Occipital lobe (tissue), 2 donors: ENCODE results near the gene CABLES1. TPM values are rescaled to one million over a fixed set of nuclear protein-coding genes. Genes with fewer than 3 reads are reported as not detected.
"Not testable (repeated sequence)": the region's sequence is repeated elsewhere in the genome, so short reads cannot be mapped to it uniquely, and the experiment has no call there.

Experiments used
- DNase-seq: peaks from one replicate; lab custom pipeline; 2025; lab: John Stamatoyannopoulos, UW
- total RNA-seq: library from RNA; depleted of rRNA; stranded (reverse); fragments of >200 nt; gene quantifications from one replicate; pipeline ENCODE4 v1.2.3, GENCODE V29; 2014

The CABLES1 gene
- total RNA-seq, 1 donor from 2014 or later = 6.7 TPM

DNA sequence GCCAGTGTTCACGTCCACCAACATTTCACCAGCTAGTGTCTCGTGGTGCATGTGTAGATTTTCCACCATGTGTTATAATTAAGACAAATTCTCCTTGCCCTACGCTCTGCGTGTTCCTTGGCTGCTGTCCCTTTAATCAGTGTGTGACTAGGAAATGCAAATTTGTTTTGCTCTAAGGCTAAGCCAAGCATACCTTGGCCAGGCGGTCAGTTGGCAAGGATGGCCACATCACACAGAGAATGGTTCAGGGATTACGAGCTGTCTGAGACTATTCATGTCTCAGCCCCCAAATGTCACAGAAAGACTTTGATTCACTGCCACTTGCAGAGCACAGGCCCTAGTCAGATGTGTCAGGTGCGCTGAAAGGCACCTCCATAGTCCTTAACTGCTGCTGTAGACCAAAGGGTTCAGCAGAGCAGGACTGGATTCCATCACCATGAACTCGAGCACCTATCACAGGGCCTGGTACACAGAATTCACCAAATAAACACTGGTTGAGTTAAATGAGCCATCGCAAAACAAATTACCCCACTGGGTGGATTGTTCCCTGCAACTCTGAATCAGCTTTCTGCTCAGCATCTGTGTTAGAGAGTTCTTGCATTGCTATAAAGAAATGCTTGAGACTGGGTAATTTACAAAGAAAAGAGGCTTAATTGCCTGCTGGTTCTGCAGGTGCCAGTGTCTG is 128.4 kb downstream of the CABLES1 start:
- DNase-seq = no peak

DNA sequence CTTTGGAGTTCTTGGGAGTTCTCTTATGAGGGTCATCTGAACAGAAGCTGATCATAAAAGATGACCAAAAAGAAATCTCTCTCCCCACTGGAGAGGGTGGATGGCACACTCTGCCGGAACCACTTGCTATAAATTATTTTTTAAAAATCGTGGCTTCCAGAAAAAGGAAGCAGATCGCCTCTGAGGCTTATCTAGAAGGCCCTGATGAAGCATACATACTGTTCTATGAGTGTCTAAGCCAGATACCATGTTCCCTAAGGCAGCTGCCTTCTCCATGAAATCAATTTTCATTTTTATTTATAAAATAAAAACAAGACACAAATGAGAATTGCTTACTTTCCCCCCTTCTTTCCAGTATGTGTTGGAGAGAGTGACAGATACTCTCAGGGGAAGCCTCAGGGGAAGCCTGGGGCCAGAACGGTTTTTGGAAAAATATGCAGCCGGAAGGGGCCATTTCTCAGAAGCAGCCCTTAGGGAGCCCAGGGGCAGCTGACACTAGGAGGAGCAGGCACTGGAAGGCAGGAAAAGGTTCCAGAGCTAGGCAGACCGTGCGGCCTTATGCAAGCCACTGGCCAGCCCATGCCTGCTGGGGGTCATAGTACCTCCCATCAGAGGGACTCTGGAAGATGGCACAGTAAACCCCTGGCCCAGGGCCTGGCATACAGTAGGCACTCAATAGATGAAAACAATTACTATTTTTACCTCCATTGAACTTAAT is 130.6 kb downstream of the CABLES1 start:
- no peak for DNase-seq

DNA sequence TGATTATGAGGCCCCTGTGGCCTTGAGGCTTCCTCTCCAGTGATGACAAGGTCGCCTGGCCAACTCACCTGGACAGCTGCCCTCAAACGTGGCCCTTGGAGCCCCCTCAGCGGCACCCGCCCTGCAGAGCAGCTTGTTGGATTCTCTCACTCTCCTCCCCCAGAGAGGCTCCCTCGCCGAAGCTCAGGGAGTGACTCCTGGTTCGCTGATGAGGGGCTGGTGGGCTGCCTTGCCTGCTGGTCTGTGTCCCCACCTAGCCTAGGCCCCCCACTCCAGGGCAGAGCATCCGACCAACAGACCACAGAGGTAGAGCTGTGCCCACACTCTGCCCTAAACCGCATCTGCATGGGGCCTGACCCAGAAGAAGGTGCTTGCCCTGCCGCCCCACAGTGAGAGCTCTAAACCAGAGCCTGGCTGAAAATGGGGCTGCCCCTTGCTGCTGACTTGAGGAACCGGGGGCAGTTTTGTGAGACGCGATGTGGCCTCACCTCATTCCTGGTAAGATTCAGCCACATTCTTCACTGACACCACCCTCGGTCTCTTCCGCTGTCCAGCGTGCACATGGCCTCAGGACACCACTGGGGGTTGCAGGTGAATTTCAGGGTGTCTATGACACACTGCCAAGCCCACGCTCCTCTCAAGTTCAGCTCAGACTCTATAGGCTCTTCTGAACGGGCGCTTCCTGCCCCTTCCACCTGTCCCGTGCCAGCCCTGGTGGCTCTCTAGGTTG is 131.6 kb downstream of the CABLES1 start:
- DNase-seq = no peak

DNA sequence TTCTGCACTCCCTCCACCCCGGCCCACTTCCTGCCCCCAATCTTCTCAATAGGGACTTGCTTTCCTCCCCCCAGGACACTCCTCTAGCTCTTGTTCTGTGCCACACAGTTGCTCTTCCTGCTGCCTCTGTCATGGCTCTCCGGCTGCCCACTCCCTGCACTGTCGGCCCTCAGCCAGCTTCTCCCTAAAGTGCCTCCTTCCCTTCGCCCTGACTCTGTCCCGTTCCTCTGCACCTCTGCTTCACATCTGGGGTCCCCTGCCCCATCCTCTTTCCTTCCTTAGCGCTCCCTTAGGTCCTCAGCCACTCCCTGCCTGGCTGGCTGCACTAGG is 132.1 kb downstream of the CABLES1 start:
- no peak for DNase-seq

DNA sequence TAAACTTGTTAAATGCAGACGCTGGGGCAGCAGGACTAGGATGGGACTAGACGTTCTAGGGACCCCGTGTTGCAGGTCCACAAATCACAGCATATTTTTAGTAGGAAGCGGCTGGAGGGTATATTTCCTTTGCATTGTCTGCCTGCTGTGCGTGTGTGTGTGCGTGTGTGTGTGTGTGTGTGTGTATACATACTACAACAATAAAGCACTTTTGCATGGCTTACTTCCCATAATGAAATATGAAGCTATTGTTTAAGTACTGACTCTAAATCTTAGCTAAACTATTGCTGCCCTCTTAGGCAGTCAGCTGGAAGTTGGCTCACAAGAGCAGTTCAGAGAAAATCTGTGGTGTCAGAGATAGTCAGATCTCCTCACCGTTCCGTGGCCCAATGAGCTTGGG is 133.4 kb downstream of the CABLES1 start:
- no peak for DNase-seq

DNA sequence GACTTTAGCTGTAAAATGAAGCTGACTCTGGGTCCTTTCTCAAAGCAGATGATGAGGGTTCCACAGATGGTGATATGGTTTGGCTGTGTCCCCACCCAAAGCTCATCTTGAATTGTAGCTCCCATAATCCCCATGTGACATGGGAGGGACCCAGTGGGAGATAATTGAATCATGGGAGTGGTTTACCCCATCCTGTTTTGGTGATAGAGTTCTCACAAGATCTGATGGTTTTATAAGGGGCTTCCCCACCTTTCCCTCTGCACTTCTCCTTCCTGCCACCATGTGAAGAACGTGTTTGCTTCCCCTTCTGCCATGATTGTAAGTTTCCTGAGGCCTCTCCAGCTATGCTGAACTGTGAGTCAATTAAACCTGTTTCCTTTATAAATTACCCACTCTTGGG is 133.8 kb downstream of the CABLES1 start:
- not testable (repeated sequence) for DNase-seq

DNA sequence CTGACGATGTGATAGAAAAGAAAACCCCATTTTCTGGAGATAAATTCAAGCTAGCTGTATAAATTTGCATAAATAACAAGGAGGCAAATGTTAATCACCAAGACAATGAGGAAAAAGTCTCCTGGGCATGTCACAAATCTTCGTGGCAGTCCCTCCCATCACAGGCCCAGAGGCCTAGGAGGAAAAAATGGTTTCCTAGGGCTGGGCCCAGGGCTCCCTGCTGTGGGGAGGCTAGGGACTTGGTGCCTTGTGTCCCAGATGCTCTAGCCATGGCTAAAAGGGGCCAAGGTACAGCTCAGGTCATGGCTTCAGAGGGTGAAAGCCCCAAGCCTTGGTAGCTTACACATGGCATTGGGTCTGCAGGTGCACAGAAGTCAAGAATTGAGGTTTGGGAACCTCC is 134.6 kb downstream of the CABLES1 start:
- no peak for DNase-seq

DNA sequence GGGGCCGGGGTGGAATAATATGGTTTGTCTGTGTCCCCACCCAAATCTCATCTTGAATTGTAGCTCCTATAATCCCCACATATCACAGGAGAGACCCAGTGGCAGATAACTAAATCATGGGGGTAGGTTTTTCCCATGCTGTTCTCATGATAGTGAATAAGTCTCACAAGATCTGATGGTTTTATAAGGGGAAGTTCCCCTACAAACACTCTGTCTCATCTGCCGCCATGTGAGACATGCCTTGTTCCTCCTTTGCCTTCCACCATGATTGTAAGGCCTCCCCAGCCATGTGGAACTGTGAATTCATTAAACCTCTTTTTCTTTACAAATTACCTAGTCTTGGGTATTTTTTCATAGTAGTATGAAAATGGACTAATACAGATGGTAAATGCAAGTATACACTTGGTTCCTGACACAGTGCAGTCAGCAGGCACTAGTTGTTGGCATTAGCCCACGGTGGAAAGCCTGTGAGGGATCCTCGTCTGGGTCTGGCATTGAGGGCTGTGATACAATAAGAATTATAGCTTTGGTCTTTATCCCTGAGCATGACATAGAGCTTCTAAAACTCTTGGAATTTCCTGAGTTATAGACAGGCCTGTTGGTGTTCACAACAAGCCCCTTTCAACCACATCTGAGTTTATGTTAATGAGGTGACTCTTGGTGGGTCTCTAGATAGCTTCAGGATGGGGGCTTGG is 135.8 kb downstream of the CABLES1 start:
- no peak for DNase-seq

DNA sequence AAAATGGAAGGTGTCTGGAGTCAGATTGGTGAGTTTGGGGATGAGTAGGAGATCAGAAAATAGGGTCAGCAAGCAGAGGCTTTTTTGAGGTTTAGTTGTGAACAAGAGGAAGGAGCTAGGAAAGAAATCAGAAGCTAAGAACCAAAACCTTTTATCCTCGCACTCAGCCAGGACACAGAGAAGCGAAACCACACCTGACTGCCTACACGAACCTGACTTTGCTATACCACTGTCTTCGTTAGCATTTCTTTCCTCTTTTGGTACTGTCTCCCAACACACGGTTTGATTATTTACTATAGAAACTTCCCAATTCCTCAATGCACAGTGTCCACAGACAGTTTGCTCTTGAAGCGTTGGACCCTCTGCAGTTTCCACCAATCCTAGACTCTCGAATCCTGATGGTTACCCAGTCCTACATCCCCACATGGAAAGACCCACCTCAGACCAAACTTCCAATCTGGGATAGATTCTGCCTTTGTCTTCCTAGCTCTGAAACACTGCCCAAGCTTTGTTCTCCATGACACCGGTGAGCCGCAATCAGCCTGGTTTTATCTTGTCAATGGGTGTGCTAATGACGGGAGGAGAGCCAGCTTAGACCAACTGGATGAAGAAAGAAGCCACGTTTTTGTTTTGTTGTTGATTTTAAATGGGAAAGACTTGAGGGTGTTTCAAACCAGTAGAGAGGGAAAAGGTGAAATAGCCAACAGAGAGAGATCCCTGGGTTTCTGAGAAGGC is 137.4 kb downstream of the CABLES1 start:
- no peak for DNase-seq

DNA sequence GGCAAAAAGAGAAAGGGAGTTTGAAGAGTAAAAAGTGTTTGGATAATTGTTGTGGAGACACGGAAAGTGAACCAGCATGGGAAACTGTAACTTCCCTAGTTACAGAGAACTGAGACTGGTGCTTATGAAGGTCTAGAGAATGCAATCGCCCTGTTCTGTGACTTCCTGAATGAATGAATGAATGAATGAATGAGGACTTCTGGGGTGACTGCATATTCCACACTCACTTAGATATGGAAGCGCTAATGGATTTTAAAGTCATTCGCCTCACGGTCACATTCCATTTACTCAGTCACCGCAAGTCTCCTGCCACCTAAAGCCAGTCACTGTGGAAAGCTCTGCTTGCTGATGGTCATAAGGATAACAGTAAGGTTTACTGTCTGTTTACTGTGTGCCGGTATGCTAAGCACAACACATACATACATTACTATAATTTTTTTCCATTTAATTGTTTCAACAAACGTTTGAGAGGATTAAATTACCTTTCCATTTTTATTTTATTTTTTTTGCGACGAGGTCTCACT is 138.2 kb downstream of the CABLES1 start:
- DNase-seq = no peak

DNA sequence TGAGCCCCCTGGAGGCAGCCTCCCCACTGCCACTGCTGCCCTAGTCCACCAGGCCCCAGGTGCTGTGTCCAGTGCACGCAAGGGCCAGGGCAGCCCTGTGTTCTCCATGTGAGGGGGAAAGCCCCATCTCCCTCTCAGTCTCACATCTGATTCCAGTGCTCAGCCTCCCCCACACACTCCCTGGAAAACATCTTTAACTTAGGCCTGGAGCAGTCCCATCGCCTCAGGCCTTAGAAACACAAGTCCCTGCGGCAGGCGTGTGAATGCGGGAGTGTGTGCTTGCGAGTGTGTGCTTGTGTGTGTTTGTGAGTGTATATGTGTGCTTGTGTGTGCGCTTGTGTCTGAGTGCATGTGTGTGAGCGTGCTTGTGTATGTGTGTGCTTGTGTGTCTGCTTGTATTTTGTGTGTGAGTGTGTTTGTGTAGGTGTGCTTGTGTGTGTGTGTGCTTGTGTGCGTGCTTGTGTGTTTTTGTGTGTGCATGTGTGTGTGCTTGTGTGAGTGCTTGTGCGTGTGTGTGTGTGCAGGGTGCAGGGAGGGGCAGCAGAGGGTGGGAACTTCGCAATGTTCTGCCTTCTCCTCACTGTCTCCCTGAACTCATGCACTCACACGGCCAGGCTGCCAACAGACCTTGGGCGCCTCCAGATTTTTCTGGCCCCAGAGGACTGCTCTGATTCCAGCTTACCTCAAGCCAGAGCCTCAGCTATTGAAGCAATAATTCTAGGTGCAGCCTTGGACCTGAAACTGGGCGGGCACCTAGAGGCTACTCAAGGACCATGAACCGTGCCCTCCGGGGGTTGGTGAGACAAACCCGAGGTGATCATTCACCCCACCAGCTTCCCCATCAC is 139.6 kb downstream of the CABLES1 start:
- DNase-seq = no peak

DNA sequence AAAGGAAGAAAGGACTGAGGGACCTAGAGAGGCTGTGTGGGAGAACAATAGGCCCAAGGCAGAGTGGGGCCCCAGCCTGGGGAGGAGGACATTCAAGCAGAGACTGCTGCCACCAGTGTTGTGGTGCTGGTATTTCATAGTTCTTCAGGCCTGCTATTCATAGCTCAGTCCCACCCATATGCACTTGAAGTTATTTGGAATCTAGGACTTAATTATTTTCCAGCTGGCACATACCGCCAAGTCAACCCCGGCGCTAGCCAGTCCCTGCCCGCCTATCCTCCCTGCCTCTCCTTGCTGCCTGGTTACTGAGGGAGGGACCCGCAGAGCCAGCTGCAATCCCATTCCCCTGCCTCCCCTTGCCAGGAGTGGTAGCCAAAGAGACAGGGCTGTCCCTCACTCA is 141.2 kb downstream of the CABLES1 start:
- no peak for DNase-seq

DNA sequence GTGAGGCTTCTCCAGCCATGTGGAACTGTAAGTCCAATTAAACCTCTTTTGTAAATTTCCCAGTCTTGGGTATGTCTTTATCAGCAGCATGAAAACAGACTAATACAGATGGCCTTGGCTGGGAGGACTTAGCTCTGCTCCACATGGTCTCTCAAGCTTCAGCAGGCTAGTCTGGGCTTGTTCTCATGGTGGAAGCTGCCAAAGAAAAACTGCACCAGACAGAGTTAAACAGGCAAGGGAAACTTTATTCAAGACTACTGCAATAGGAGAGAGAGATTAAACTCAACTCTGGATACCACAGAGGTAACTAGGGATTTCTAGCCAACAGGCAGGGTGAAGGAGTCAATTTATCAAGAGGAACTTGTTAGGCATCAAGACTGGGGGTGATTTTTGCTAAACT is 142.1 kb downstream of the CABLES1 start:
- no peak for DNase-seq

DNA sequence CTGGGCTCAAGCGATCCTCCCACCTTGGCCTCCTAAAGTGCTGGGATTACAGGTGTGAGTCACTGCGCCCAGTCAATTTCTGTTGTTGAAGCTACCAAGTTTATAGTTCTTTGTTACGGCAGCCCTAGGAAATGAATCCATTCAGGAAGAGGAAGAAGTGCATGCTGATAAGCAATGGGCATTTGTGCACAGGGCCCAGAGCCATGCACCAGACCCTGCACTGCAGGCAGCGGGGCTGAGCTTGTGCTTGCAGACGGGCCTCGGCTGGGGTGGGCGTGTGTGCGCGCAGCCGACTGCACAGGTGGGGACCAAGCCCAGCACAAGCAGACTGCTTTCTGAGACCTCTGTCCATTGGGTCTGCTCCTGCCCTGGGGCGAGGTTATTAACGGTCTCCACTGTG is 144.6 kb downstream of the CABLES1 start:
- no peak for DNase-seq

DNA sequence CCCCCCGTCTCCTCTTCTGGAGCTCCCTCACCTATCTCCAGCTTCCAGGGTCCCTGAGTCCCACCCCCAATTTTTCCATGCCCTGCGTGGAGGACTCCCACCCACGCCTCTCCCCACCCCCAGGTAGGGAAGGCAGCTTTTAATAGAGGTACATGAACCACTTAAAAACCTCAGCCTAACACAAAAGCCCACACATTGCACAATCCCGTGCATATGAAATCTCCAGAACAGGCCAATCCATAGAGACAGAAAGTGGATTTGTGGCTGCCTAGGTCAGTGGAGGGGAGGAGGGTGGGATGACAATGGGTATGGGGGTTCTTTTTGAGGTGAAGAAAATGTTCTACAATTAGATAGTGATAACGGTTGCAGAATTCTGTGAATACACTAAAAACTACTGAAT is 145.6 kb downstream of the CABLES1 start:
- no peak for DNase-seq

DNA sequence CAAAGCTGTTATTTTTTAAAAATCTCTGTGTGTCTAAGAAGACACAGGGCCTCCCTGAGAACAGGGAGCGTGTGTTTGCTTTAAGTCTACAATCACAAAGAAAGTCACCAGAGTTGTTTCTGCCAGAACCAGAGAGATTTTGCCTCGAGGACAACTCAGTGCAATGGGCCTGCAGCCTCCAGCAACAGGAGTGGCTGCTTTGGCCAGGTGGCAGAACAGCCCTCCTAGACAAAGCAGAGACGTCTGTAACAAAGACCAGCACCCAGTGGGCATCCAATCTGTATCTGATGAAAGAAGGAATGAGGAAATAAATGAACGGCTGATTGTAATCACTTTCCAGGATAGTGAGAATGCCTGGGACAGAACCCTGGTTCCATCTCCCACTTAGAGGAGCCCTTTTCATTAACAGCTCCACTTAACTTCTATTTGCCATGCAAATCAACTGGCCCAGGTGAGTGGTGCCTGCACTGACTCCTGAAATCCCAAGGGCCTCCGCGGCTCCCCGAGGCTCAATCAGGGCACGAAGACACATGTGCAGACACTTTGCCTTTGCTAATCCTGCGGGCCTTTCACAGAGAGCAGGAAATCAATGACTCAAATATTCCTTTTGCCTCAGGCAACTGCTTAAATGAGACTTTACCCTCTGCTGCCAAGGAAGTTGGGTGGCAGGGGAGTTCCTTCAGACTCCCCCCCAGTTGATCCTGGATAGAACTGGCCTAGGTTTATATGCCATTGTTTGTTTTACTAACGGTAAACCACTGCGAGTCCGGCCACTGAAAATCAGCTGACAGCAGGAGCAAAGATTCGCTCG is 146.5 kb downstream of the CABLES1 start:
- DNase-seq = no peak

DNA sequence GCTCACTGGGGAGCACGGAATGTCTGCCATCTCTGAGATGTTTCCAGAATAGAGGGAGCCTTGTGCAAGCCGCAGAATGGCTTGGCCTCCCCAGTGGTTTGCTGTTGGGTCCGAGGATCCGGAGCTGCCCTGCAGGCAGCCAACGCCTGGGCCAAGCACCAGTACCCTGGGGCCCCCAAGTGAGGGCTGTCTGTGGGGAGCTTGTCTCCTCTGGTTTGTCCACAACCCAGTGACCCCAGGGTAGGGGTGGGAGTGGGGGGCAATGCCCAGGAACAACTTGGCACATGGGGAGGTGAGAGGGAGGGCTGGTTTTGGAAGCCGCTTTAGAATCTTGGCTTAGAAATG is 147.1 kb downstream of the CABLES1 start:
- DNase-seq = no peak

DNA sequence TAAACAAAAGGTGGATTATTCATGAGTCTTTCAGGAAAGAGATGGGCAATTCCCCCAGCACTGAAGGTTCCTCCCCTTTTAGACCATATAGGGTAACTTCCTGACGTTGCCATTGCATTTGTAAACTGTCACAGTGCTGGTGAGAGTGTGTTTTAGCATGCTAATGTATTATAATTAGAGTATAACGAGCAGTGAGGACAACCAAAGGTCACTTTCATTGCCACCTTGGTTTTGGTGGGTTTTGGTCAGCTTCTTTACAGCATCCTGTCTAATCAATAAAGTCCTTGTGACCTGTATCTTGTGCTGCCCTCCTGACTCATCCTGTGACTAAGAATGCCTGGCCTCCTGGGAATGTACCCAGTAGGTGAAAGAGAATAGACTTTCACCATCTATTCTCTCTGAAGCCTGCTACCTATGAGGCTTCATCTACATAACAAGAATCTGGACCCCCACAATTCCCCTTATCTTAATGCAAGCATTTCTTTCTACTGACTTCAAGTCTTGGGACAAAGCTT is 148.7 kb downstream of the CABLES1 start:
- no peak for DNase-seq

DNA sequence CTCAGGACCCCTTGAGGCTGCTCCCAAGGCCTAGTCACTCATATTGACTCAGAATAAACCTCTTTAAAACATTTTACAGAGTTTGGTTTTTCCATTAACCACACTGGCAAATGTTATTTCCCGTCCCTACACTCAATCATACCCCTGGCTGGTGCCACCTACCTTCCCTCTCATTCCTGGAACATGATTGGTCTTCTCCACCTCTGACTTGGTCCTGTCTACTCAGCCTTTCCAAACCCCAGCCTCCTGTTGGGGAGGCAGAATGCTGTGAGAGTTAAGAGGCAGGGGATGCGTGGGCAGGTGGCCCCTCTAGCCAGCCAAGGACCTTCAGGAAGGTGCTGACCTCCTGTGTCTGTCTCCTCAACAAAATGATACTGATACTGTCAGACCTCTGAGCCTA is 149.3 kb downstream of the CABLES1 start:
- no peak for DNase-seq
